22Rv1 (cell line): ENCODE results near the gene NBAS.

ENCODE experiments used
- H3K27ac ChIP-seq: fragments of 450-650 bp; 2 replicates; pipeline ENCODE4 v1.5.1; 2017
- CTCF ChIP-seq: fragments of 450-650 bp; IDR thresholded peaks from 2 replicates; pipeline ENCODE4 v1.5.1; 2017; ENCODE audit warnings: mild to moderate bottlenecking
- ZFX ChIP-seq: fragments of 450-650 bp; IDR thresholded peaks from 2 replicates; pipeline ENCODE4 v1.6.1; 2017; ENCODE audit warnings: antibody characterized with exemption, borderline replicate concordance

NBAS gene

DNA sequence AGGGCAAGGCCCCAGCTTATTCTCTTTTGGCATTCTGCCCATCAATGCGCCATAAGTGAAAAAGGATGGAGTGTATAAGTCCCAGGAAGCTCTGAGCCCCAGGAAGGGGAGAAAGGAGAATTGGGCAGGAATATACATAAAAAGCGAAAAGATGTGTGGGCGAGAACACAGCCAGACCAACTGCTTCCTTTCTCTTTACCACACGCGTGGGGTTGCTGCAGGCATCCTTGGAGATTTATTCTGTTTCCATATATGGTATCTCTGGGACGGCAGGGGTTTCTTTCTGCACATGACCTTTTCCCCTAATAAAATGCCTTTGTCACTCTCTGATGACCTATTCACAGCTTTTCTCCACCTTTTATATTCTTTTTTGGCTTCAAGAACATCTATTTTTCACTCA lies 440.5 kb downstream of the NBAS start:
- no peak overlapping the region for H3K27ac ChIP-seq
- TF ChIP-seq CTCF = no peak
- no peak for TF ChIP-seq ZFX

DNA sequence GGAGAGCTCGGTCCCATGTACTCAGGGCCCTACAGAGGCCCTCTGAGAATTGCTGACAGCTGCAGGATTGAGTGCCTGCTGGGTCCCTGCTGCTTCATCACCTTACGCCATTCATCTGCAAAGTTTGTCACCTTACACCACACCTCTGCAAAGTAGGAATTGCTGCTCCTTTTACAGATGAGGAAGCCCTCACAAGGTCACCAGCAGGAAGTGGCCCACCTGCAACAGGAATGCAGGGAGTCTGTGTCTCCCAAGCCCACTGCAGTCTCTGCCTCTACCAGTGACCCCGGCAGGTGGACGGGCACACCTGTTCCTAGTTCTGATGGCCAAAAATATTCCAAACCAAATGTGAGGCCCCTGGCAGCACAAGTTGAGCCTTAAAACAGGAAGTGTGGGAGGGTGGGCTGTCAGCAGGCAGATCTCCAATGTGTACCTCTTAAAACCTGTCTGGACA lies 441.4 kb downstream of the NBAS start:
- TF ChIP-seq CTCF (no peak), ZFX (no peak)
- H3K27ac ChIP-seq = no peak overlapping the region

DNA sequence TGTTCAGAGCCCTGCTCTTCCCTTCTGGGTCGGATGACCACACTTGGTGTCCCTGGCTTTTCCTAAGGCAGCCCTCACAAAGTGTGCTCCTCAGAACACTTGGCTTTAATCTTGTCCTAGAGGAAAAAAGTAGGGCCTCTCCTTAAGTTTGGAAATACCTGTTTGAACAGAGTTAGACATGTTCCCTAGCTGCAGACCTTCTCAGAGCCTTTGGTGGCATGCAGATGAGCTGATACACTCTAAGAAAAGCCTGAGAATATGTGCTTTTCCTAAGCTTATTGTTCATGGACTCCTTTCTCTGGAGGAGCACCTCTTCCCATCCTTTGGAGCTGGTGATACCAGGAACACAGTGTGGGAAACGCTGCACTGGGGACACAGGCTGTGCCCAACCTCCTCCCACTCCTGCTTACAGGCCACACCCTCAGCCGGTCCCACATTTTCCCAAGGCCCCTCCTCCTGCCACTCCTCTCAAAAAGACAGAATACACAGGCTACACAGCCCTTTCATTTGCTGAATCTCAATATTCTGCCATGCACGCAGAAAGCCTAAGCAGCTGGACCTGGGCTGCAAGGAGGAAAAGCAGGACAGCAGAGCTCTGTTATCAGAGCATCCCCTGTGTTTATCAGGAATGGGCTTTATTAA lies 443.6 kb downstream of the NBAS start:
- TF ChIP-seq CTCF = no peak
- H3K27ac ChIP-seq = no peak overlapping the region
